Heart right ventricle (tissue), 16 donors: ENCODE results near the gene ATP13A2. TPM values are rescaled to one million over a fixed set of nuclear protein-coding genes. Genes with fewer than 3 reads are reported as not detected.
A peak's percentile ranks its signal among the peaks of the same experiment; 100 is the strongest.

Source experiments
- ATAC-seq, 8 donors: fragments of 200-7000 bp; cut with Tn5 transposase; one replicate each; pipeline ENCODE4 v1.9.1; 2020; ENCODE audit warnings: mild to moderate bottlenecking in 8 of 8, moderate library complexity in 8 of 8, moderate number of reproducible peaks in 1 of 8
- DNase-seq, 2 donors: peaks; one replicate each; pipeline ENCODE4 v3.0.0-alpha.2; 2020
- H3K27ac ChIP-seq, 10 donors: fragments of 200-600 bp; sonication (generic) in 2 of 10; one replicate each; pipeline versions ENCODE4 v1.5.0 to v1.8.0; 2020 to 2022; ENCODE audit warnings: mild to moderate bottlenecking in 3 of 10
- H3K27me3 ChIP-seq, 7 donors: fragments of 200-600 bp; one replicate each; pipeline ENCODE4 v1.8.0; 2021 to 2022; ENCODE audit warnings: mild to moderate bottlenecking in 2 of 7
- H3K36me3 ChIP-seq, 9 donors: fragments of 200-600 bp; sonication (generic) in 1 of 9; one replicate each; pipeline versions ENCODE4 v1.5.0 to v1.8.0; 2020 to 2022; ENCODE audit warnings: mild to moderate bottlenecking in 2 of 9
- H3K4me1 ChIP-seq, 9 donors: fragments of 200-600 bp; sonication (generic) in 1 of 9; one replicate each; pipeline versions ENCODE4 v1.5.0 to v1.8.0; 2020 to 2022; ENCODE audit warnings: mild to moderate bottlenecking in 4 of 9
- H3K4me3 ChIP-seq, 10 donors: fragments of 200-600 bp; sonication (generic) in 2 of 10; one replicate each; pipeline versions ENCODE4 v1.5.0 to v1.8.0; 2020 to 2022; ENCODE audit warnings: mild to moderate bottlenecking in 7 of 10, moderate library complexity in 2 of 10
- H3K9me3 ChIP-seq, 11 donors: fragments of 200-600 bp in 10 of 11; sonication (generic) in 2 of 11; one replicate each; pipeline versions ENCODE4 v1.5.0 to v1.8.0; 2013 to 2022; ENCODE audit warnings: mild to moderate bottlenecking in 2 of 11, control low read depth in 1 of 11, moderate library complexity in 1 of 11
- WGBS, 2 donors: extraction: QIAGEN DNeasy Blood & Tissue Kit; methylation state at CpG; one replicate each; pipeline ENCODE4 v1.1.7; 2013; ENCODE audit warnings: inconsistent platforms in 1 of 2; 5-methylcytosine and 5-hydroxymethylcytosine counted together
- intact Hi-C, 10 donors: fragments of 100-400 bp; cut with DNase I; formaldehyde crosslinking; loops; one replicate each; pipeline versions ENCODE4 v1.11.1 to v1.14.2; 2022
- polyA plus RNA-seq, 2 donors: library from polyadenylated mRNA; stranded (reverse); fragments of 200-250 nt; gene quantifications; one replicate each; pipeline ENCODE4 v1.2.3, GENCODE V29; 2013
- total RNA-seq, 10 donors: library from RNA; stranded (reverse); fragmentation: NEBNext Ultra II Directional in 3 of 10; extraction: Animal tissue kit (Norgen Biotek cat#: 25700) in 3 of 10; gene quantifications; one replicate each; pipeline versions ENCODE4 v1.2.1 to v1.2.4, GENCODE V29; 2021 to 2023
- TF ChIP-seq, protein P1 (sequence below), 9 donors: fragments of 200-600 bp; sonication (generic) in 2 of 9; IDR thresholded peaks; one replicate each; pipeline versions ENCODE4 v1.5.0 to v1.8.0; 2021 to 2022; ENCODE audit warnings: antibody characterized with exemption in 9 of 9, mild to moderate bottlenecking in 5 of 9, moderate library complexity in 1 of 9
- donor health status: Arrhythmogenic right ventricular cardiomyopathy.
- donor health status: ischemic (EF 13 %, LVEDD 7.1; RV severe dilation, severe dysfunction).
- donor health status: healthy with polysubstance abuse.
- donor health status: DM: no; HTN: yes; CAD: no.
- donor health status: DM: no; HTN: no; CAD: no.
- donor health status: ischemic (EF 25% LVEDD 6.9; RV normal size, moderate dysfunction).
- donor health status: ischemic (EF 25% LVEDD 5.7; RV mildly dilated, moderate dysfunction).
- donor health status: healthy.
- donor health status: DM: yes; HTN: yes; CAD: no.
- donor health status: Ischemic cardiomyopathy.
- donor health status: ischemic (EF 35%, LVEDD 5.7; RV mildly dilated, moderate dysfunction).
- donor health status: nonischemic (EF 11% LVEDD 7.7; RV severe dilation, severe dysfunction).
- donor health status: DM: yes; HTN: yes; CAD: no.
- donor health status: PGD.
- donor health status: ischemic (EF 29% LVEDD 5.4; RV normal size, mild dysfunction).
- donor health status: nonischemic (EF 23%, LVEDD 6.1; RV moderate dilation, normal function).

The ATP13A2 gene
- total and polyA plus RNA-seq, 12 donors, result 7.2 to 20.0 (median 11.0) TPM

GRCh38 chr1:17012775-17013490 lies 1.2 kb upstream of the ATP13A2 start:
- DNase-seq, result no peak
- intact Hi-C loops, result loop anchor here in 3 of 10 donors (5.0 kb wide), 3 partner anchors 34 to 51 kb away; partner anchors contain the start of gene SDHB (in 1 of the 3)
- H3K27me3 ChIP-seq, result no peaks in the 10 kb centered on the region
- H3K27ac ChIP-seq, result no peak overlapping the region
- 69 to 81% methylated on average over 9 of the region's 9 CpGs for WGBS, 2 donors
- ATAC-seq, result no peak
- no peak overlapping the region for H3K4me3 ChIP-seq
- TF ChIP-seq, protein P1, sequence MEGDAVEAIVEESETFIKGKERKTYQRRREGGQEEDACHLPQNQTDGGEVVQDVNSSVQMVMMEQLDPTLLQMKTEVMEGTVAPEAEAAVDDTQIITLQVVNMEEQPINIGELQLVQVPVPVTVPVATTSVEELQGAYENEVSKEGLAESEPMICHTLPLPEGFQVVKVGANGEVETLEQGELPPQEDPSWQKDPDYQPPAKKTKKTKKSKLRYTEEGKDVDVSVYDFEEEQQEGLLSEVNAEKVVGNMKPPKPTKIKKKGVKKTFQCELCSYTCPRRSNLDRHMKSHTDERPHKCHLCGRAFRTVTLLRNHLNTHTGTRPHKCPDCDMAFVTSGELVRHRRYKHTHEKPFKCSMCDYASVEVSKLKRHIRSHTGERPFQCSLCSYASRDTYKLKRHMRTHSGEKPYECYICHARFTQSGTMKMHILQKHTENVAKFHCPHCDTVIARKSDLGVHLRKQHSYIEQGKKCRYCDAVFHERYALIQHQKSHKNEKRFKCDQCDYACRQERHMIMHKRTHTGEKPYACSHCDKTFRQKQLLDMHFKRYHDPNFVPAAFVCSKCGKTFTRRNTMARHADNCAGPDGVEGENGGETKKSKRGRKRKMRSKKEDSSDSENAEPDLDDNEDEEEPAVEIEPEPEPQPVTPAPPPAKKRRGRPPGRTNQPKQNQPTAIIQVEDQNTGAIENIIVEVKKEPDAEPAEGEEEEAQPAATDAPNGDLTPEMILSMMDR (IDR thresholded peaks at IDR 0.05), result no peak
- H3K4me1 ChIP-seq, result peaks cover 7 to 51% (median 26%) of the 10 kb centered on the region in 9 donors
- peaks cover 0 to 9% (median 5%) of the 10 kb centered on the region in 9 donors for H3K36me3 ChIP-seq
- H3K9me3 ChIP-seq, result no peaks in the 10 kb centered on the region

DNA sequence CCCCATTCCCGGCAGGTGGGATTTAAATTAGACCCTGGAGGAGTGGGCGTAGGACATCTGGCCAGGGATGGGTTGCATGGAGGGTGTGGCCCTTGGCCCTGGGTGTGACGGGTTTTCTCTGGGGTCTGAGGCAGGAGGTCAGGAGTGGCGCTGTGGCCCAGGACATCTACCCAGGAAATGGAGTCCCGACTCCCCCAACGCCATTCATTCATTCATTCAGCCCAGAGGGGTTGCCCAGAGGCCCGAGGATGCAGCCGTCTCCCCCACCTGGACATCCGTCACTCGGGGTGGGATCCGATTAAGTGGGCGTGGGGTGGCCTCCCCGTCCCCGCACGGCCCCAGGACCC lies 663 bp downstream of the ATP13A2 start:
- intact Hi-C loops, result loop anchor here in 3 of 10 donors (5.0 kb wide), 3 partner anchors 36 to 49 kb away; partner anchors contain the start of gene SDHB (in 1 of the 3)
- 1 to 2% methylated on average over 15 of the region's 15 CpGs for WGBS, 2 donors
- no peaks in the 10 kb centered on the region for H3K27me3 ChIP-seq
- DNase-seq (no peak), ATAC-seq (peak in 6 of 8 donors; percentile 1 to 22 (median 8))
- peaks cover 0 to 9% (median 0%) of the 10 kb centered on the region in 9 donors for H3K36me3 ChIP-seq
- peak overlapping the region; percentile 64 to 99 (median 92) for H3K4me3 ChIP-seq
- H3K4me1 ChIP-seq, result peaks cover 7 to 51% (median 26%) of the 10 kb centered on the region in 9 donors
- H3K27ac ChIP-seq, result peak overlapping the region in 9 of 10 donors; percentile 58 to 82 (median 79)
- H3K9me3 ChIP-seq, result no peaks in the 10 kb centered on the region
- TF ChIP-seq, protein P1 (IDR thresholded peaks at IDR 0.05), result no peak

GRCh38 chr1:17009706-17010105 lies 2.0 kb downstream of the ATP13A2 start:
- no peak for DNase-seq
- no peaks in the 10 kb centered on the region for H3K27me3 ChIP-seq
- peaks cover 7 to 51% (median 26%) of the 10 kb centered on the region in 9 donors for H3K4me1 ChIP-seq
- peak overlapping the region in 4 of 10 donors; percentile 2 to 82 (median 48) for H3K27ac ChIP-seq
- H3K4me3 ChIP-seq, result peak overlapping the region in 2 of 10 donors; percentile 88 to 98
- WGBS, 2 donors, result 51 to 68% methylated on average over 4 of the region's 4 CpGs
- no peaks in the 10 kb centered on the region for H3K9me3 ChIP-seq
- TF ChIP-seq, protein P1 (IDR thresholded peaks at IDR 0.05), result no peak
- intact Hi-C loops, result loop anchor here in 4 of 10 donors (5.0 kb wide), 4 partner anchors 38 to 1392 kb away; partner anchors contain the start of genes DDI2 (in 1 of the 4) and SDHB (in 1 of the 4)
- peak in 2 of 8 donors; percentile 8 to 37 for ATAC-seq
- H3K36me3 ChIP-seq, result peaks cover 0 to 22% (median 1%) of the 10 kb centered on the region in 9 donors

DNA sequence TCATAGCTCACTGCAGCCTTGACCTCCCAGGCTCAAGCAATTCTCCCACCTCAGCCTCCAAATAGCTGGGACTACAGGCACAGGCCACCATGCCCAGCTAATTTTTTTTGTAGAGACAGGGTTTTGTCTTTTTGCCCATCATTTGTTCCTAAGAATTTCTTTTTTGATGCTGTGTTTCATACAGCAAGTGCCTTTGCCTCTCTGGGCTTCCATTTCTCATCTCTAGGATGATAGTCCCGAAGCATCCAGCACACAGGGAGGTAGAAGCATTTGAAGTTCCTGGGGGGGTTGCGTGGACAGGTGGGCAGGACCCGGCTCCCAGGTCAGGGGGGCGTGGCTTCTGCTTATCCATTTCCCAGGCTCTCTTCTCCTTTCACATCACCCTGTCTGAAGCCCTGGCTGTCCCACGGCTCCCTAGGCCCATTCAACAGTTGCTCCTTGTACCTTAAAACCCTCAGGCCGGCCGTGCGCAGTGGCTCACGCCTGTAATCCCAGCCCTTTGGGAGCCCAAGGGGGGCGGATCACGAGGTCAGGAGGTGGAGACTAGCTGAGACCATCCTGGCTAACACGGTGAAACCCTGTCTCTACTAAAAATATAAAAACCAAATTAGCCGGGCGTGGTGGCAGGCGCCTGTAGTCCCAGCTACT lies 3.4 kb downstream of the ATP13A2 start:
- no peaks in the 10 kb centered on the region for H3K9me3 ChIP-seq
- H3K27me3 ChIP-seq, result no peaks in the 10 kb centered on the region
- DNase-seq, result no peak
- H3K4me1 ChIP-seq, result peaks cover 7 to 43% (median 26%) of the 10 kb centered on the region in 9 donors
- TF ChIP-seq, protein P1 (IDR thresholded peaks at IDR 0.05), result no peak
- peaks cover 0 to 35% (median 10%) of the 10 kb centered on the region in 9 donors for H3K36me3 ChIP-seq
- ATAC-seq, result no peak
- H3K4me3 ChIP-seq, result no peak overlapping the region
- 93 to 94% methylated on average over 15 of the region's 15 CpGs for WGBS, 2 donors
- intact Hi-C loops, result loop anchor here in 1 of 10 donors (5.0 kb wide), 1 partner anchor 1391 kb away; the partner anchor contains the start of gene DDI2
- H3K27ac ChIP-seq, result no peak overlapping the region
